Colonic mucosa (tissue), 4 donors: ENCODE measurements around the gene MARCKSL1. TPM values are rescaled to one million over a fixed set of nuclear protein-coding genes. Genes with fewer than 3 reads are reported as not detected.

Experiments used
- DNase-seq: peaks from one replicate; pipeline ENCODE4 v3.0.0-alpha.2; 2020
- H3K27ac ChIP-seq: fragments of 200-600 bp; one replicate; pipeline ENCODE4 v1.8.0; 2021
- H3K27me3 ChIP-seq: fragments of 200-600 bp; one replicate; pipeline ENCODE4 v1.8.0; 2021
- H3K36me3 ChIP-seq: fragments of 200-600 bp; one replicate; pipeline ENCODE4 v1.8.0; 2021
- H3K4me1 ChIP-seq: fragments of 200-600 bp; one replicate; pipeline ENCODE4 v1.8.0; 2021; ENCODE audit warnings: mild to moderate bottlenecking
- H3K4me3 ChIP-seq: fragments of 200-600 bp; one replicate; pipeline ENCODE4 v1.8.0; 2021
- H3K9ac ChIP-seq, 2 donors: one replicate each; pipeline ENCODE4 v1.7.0; 2013; ENCODE audit warnings: control low read depth in 2 of 2, low read depth in 2 of 2, low read length in 2 of 2
- H3K9me3 ChIP-seq: fragments of 200-600 bp; one replicate; pipeline ENCODE4 v1.8.0; 2021
- intact Hi-C: fragments of 100-400 bp; cut with DNase I; formaldehyde crosslinking; loops from one replicate; pipeline ENCODE4 v1.14.1; 2022
- total RNA-seq, 2 donors: library from RNA; stranded (reverse); fragmentation: NEBNext Ultra II Directional in 1 of 2; extraction: Animal tissue kit (Norgen Biotek cat#: 25700) in 1 of 2; gene quantifications; one replicate each; pipeline ENCODE4 v1.2.1, GENCODE V29; 2021
- TF ChIP-seq, protein P1 (sequence below): fragments of 200-600 bp; IDR thresholded peaks from one replicate; pipeline ENCODE4 v1.8.0; 2022; ENCODE audit warnings: antibody characterized with exemption, mild to moderate bottlenecking
- donor health status: healthy.
- donor health status: DM: no; HTN: no; CAD: no.
- donor health status: DM: no; HTN: no; CAD: no.

MARCKSL1 gene, protein sequence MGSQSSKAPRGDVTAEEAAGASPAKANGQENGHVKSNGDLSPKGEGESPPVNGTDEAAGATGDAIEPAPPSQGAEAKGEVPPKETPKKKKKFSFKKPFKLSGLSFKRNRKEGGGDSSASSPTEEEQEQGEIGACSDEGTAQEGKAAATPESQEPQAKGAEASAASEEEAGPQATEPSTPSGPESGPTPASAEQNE
- 100 to 1,000 TPM; 174 to 199 TPM for total RNA-seq

- Histone ChIP-seq H3K27ac (peak within 1 kb of the TSS; percentile 56), H3K4me1 (peaks cover 36% of the 10 kb centered on the region), H3K27me3 (no peaks in the 10 kb centered on the region), H3K9me3 (no peaks in the 10 kb centered on the region), H3K9ac (peak within 1 kb of the TSS; percentile 70 to 92), H3K4me3 (peak within 1 kb of the TSS; percentile 68), H3K36me3 (peaks cover 8% of the 10 kb centered on the region)
- TF ChIP-seq, protein P1, sequence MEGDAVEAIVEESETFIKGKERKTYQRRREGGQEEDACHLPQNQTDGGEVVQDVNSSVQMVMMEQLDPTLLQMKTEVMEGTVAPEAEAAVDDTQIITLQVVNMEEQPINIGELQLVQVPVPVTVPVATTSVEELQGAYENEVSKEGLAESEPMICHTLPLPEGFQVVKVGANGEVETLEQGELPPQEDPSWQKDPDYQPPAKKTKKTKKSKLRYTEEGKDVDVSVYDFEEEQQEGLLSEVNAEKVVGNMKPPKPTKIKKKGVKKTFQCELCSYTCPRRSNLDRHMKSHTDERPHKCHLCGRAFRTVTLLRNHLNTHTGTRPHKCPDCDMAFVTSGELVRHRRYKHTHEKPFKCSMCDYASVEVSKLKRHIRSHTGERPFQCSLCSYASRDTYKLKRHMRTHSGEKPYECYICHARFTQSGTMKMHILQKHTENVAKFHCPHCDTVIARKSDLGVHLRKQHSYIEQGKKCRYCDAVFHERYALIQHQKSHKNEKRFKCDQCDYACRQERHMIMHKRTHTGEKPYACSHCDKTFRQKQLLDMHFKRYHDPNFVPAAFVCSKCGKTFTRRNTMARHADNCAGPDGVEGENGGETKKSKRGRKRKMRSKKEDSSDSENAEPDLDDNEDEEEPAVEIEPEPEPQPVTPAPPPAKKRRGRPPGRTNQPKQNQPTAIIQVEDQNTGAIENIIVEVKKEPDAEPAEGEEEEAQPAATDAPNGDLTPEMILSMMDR = no peak
- intact Hi-C loops = loop anchor here (10.0 kb wide), 1 partner anchor 91 kb away; the partner anchor contains the start of gene FAM167B
- DNase-seq = peak; percentile 85
These were observed at the start of gene MARCKSL1 for GRCh38 chr1:32335790-32336590. MARCKSL1 (minus strand) TSS chr1:32336233; CDS start chr1:32336033, 200 bp downstream.

DNA sequence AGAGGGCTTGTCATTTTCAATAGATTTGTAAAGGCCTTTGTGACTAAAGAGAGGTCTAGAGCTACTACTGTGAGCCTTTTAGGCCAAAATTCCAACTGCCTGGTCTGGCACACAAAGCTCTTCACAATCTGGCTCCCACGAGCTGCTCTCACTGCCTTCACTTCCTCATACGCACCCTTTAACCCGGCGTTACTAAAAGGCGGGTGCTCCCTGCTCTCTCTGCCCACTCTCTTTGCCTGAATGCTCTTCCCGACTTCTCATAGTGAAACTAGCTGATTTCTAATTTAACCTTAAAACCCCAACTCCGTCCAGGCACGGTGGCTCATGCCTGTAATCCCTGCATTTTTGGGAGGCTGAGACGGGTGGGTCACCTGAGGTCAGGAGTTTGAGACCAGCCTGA is 44.0 kb upstream of the MARCKSL1 start:
- Histone ChIP-seq H3K27ac (no peak overlapping the region), H3K9me3 (no peaks in the 10 kb centered on the region), H3K4me3 (no peak overlapping the region), H3K4me1 (no peaks in the 10 kb centered on the region), H3K27me3 (no peaks in the 10 kb centered on the region), H3K36me3 (peaks cover 14% of the 10 kb centered on the region), H3K9ac (no peak overlapping the region)
- intact Hi-C loops = no loop called here
- DNase-seq = no peak
- TF ChIP-seq, protein P1 = no peak

DNA sequence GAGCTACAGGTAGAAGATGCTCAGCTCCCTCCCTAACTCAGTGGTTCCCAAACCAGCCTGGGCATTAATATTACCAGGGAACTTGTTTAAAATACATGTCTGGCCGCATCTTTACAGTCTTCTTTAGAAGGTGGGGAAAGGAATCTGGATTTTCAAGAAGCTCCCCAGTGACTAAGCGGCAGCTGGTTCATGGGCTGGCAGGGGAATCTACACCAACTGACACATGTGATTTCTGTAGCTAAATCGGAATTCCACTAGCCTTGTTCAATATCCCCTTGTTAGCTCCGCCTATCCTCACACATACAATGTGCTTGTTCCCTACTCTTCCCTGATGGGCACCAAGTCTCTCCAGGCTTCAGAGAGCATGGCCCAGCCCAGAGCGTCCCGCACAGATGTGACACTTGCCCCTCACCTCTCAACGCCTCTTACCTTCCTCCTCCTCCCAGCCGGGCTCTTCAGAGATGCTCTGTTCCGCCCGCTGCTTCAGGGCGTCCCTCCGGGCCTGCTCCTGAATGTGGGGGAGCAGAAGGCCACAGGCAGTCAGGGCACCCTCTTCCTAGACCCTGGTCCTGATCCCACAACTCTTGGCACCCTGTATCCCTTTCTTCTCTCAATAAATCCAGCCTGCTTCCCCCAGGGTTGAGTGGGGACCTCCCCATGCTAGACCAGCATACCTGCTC is 41.6 kb upstream of the MARCKSL1 start:
- no peaks in the 10 kb centered on the region for H3K27me3 ChIP-seq
- H3K4me1 ChIP-seq = no peaks in the 10 kb centered on the region
- H3K4me3 ChIP-seq = no peak overlapping the region
- no peaks in the 10 kb centered on the region for H3K9me3 ChIP-seq
- H3K27ac ChIP-seq = no peak overlapping the region
- no peak overlapping the region for H3K9ac ChIP-seq
- no peak for DNase-seq
- intact Hi-C loops = no loop called here
- TF ChIP-seq, protein P1 = no peak
- H3K36me3 ChIP-seq = peaks cover 14% of the 10 kb centered on the region

DNA sequence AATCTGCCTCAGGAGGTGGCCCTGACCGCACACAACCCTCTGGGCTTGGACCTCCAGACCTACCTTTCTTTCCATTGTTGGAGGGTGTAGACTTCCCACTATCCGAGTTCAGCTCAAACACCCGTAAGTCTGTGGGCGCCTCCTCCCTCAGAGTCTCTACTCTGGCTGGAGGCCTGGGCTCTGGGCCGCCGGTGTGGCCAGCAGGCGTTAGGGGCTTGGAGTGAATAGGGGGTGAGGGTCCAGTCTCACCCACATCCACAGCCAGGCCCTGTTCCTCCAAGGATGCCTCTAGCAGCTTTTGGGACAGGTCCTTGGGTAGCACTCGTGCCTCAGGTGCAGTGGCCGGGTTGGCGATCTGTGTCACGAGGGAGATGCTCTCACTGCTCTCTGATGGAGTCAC is 40.2 kb upstream of the MARCKSL1 start:
- Histone ChIP-seq H3K9ac (no peak overlapping the region), H3K27ac (no peak overlapping the region), H3K4me1 (no peaks in the 10 kb centered on the region), H3K4me3 (no peak overlapping the region), H3K9me3 (no peaks in the 10 kb centered on the region), H3K36me3 (peaks cover 14% of the 10 kb centered on the region), H3K27me3 (no peaks in the 10 kb centered on the region)
- intact Hi-C loops = no loop called here
- TF ChIP-seq, protein P1 = no peak
- DNase-seq = no peak

GRCh38 chr1:32373996-32374592 is 38.1 kb upstream of the MARCKSL1 start:
- TF ChIP-seq, protein P1 = no peak
- no peak for DNase-seq
- no peak overlapping the region for H3K4me3 ChIP-seq
- H3K9ac ChIP-seq = no peak overlapping the region
- intact Hi-C loops = no loop called here
- no peak overlapping the region for H3K27ac ChIP-seq
- H3K4me1 ChIP-seq = no peaks in the 10 kb centered on the region
- peaks cover 10% of the 10 kb centered on the region for H3K36me3 ChIP-seq
- H3K27me3 ChIP-seq = no peaks in the 10 kb centered on the region
- H3K9me3 ChIP-seq = no peaks in the 10 kb centered on the region
